ENCODE results near the gene MS4A10.

MS4A10 gene

DNA sequence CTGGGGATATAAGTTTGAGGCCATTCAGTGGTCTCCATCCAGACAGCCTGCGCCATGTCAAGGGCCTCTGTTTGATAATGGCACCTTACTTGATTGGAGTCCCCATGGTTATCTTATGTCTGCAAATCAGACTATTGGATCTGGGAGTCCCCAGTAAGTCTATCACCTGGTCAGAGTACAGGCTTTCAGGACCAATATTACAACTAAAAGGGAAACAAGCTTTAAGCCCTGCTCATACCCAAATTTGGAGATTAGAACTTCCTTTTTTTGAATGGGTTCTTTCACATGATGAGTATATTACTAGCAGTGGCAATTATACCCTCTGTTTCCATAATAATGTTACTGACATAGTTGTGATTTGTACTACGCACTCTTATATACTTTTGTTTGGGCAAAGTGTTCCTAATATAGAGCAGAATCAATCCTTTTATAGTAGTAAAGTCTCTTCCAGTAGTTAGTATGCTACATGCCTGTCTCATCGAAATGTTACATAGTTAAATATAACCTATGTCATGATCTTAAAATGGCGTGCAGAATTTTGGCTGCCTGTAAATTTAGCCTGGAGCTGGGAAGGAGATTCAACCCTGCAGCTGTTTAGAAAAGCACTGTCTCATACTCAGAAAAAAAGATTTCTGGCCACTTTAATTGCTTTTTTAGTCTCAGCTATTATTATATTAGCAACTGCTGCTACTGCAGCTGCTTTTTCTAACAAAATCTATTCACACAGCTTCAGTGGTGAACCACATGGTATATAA, 23.5 kb upstream of the MS4A10 start:
- no peak overlapping the region for H3K4me3 ChIP-seq (ENCODE audit: low read length)
- no peak for DNase-seq (ENCODE audit: low read depth)
- no peak for TF ChIP-seq CTCF (conservative IDR thresholded peaks at IDR 0.05; ENCODE audit: low read length)

GRCh38 chr11:60762851-60763691, 22.1 kb upstream of the MS4A10 start:
- no peak for DNase-seq (ENCODE audit: low read depth)
- peak; percentile 20 for TF ChIP-seq CTCF (conservative IDR thresholded peaks at IDR 0.05; ENCODE audit: low read length)
- H3K4me3 ChIP-seq (ENCODE audit: low read length), result no peak overlapping the region

DNA sequence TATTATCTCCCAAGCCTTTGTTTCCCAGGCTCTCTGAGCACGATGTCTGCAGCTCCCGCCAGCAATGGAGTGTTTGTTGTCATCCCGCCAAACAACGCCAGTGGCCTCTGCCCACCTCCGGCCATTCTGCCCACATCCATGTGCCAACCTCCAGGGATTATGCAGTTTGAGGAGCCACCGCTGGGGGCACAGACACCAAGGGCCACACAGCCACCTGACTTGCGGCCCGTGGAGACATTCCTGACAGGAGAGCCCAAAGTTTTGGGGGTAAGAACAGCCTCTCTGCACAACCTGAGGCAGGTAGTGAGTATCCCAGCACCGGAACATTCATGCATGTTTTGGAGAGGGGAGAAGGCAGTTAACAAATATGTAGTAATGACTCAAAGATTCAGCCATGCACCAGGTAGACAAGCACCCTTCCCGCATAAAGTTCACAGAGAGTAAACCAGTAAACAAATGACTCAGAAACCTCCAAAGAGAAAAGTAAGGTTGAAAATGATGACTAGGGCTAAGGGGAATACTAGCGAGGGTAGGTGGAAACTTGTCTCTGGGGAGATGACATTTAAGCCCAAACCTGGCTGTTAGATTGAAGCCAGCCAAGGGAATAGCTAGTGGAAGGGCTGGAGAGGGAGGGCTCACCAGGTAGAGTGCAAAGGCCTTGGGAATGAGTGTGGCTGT, 21.3 kb upstream of the MS4A10 start:
- no peak for DNase-seq (ENCODE audit: low read depth)
- no peak overlapping the region for H3K4me3 ChIP-seq (ENCODE audit: low read length)
- TF ChIP-seq CTCF (conservative IDR thresholded peaks at IDR 0.05; ENCODE audit: low read length), result no peak

DNA sequence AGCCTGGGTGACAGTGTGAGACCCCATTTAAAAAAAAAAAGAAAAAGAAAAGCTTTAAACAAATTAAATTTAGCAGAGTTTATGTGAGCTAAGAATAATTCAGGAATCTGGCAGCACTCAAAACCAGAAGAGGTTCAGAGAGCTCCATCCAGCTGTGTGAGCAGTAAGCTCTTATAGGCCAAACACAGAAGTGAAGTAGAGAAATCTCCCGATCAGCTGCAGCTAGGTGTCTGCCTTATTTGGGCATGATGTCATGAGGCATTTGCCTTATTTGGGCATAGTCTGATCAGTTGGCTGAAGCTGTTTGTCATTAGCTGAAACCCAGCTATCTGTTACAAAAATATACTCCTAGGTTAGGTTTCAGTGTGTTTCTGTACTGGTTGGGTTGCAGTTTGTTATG, 20.3 kb upstream of the MS4A10 start:
- DNase-seq (ENCODE audit: low read depth), result no peak
- no peak overlapping the region for H3K4me3 ChIP-seq (ENCODE audit: low read length)
- TF ChIP-seq CTCF (conservative IDR thresholded peaks at IDR 0.05; ENCODE audit: low read length), result no peak

DNA sequence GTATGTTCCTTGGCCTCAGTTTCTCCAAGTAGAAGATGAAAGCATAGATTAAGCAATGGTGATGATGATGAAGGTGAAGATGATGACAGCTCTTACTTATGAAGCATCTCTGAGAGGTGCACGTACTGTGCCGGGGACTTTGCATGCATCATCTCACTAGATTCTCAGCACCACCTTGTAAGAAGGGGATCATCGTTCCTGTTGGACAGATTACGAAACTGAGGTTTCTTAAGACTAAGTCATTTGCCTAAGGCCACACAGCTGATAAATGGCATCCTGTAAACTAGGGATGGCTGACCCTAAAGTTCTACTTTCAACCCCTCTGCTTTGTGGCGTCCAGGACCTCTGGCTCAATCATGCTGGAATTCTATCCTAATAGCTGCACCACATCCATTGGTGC, 19.8 kb upstream of the MS4A10 start:
- no peak for DNase-seq (ENCODE audit: low read depth)
- no peak for TF ChIP-seq CTCF (conservative IDR thresholded peaks at IDR 0.05; ENCODE audit: low read length)
- no peak overlapping the region for H3K4me3 ChIP-seq (ENCODE audit: low read length)

- no peak for TF ChIP-seq CTCF (conservative IDR thresholded peaks at IDR 0.05; ENCODE audit: low read length)
- no peak for DNase-seq (ENCODE audit: low read depth)
- H3K4me3 ChIP-seq (ENCODE audit: low read length), result no peak overlapping the region
Measured at GRCh38 chr11:60766547-60766946, 18.6 kb upstream of the MS4A10 start.
